GM21825 (cell line): ENCODE results near the gene SLX4IP.

Experiments
- ATAC-seq: cut with Tn5 transposase; IDR thresholded peaks from one replicate; pipeline ENCODE4 v1.9.1; 2021; ENCODE audit warnings: mild to moderate bottlenecking, moderate library complexity; ENCODE audit not compliant: unreplicated experiment

Gene SLX4IP

DNA sequence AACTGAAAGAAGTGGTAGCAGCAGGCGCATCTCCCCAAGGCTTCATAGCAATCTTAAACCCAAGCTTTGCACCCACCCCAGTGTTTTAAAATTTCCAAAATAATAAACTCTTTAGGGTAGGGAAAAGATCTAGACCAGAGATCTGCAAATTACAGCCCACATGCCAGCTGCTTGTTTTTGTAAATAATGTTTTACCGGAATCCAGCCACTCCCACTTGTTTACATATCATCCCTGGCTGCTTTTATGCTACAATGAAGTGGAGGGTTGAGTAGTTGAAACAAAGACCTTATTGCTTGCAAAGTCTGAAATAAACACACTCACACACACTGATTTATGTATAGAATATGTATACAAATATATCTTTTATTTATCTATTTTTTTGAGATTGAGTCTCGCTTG is 30.0 kb downstream of the SLX4IP start:
- ATAC-seq, result no peak

DNA sequence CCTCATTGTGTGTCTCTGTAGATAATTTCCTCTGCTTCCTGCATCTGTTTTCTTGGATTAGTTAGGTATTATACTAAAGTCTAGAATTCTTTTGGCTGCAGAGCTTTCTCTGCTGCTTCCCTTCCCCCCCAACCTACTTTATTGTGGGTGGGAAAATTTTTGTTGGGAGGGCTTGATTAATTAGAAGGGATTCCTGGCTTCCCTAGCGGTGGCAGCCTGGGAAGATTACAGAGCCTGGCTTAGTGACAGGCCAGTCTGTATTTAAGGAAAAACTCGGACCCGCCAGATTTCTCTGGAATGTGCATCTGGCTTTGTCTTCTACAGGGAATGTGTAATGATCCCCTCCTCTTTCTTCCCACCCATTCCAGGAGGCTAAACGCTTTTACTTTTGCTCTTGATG is 31.2 kb downstream of the SLX4IP start:
- ATAC-seq, result no peak

GRCh38 chr20:10466855-10467254 is 31.8 kb downstream of the SLX4IP start:
- ATAC-seq, result no peak

- ATAC-seq, result no peak
Observed at GRCh38 chr20:10467681-10468339, 32.7 kb downstream of the SLX4IP start.

- ATAC-seq, result no peak
Observed at GRCh38 chr20:10468340-10468845, 33.3 kb downstream of the SLX4IP start.

DNA sequence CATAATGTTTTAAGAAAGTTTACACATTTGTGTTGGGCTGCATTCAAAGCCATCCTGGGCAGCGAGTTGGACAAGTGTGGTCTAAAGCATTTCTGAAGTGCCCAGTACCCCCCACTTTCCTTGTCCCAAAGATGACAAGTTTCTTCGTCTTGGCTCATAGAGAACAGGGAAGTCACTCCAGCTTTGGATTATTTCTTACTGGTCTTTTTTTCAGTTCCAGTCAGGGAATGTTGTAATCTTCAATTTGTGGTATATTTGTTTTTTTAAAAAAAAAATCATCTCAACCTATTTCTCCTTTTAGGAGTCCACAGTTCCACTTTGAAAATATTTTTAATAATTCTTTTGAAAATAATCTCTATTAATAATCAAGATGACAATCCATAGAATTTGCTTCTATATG is 34.0 kb downstream of the SLX4IP start:
- ATAC-seq, result no peak

DNA sequence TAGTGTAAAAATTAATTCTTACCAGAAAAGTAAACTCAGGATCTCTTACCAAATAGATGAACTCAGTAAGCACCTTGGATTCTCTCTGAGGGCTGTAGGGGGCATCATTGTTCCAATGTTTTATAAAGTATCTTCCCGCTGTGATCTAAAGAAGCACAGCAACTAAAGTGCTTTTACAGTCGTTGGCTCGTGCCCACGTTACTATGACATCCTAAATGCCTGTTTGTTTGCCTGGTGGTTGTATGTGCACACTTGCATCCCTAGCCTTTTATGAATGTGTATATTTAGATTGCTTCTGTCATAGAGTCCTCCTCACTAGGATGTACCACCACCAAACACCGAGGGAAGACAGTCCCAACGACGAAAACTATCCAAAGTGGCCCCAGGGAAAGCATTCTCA is 34.5 kb downstream of the SLX4IP start:
- no peak for ATAC-seq

GRCh38 chr20:10470276-10470675 is 35.2 kb downstream of the SLX4IP start:
- ATAC-seq, result no peak

DNA sequence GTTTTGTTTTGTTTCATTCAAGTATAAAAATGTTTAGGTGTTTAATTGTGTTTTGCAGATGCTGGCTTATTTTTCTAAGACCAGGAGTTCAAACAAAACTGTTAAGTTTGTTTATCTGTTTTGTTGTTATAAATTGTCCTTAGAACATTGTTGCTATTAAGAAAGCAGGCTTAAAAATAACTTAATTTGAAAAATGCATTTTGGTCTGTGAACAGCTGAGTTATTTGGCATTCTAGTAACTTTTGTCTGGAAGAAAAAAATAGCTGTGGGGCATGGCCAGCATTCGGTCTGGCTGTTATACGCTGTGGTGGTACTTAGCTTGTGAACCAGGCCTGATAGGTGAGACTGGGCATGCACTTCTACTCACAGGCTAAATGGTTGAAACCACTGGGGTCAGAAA is 37.8 kb downstream of the SLX4IP start:
- no peak for ATAC-seq

DNA sequence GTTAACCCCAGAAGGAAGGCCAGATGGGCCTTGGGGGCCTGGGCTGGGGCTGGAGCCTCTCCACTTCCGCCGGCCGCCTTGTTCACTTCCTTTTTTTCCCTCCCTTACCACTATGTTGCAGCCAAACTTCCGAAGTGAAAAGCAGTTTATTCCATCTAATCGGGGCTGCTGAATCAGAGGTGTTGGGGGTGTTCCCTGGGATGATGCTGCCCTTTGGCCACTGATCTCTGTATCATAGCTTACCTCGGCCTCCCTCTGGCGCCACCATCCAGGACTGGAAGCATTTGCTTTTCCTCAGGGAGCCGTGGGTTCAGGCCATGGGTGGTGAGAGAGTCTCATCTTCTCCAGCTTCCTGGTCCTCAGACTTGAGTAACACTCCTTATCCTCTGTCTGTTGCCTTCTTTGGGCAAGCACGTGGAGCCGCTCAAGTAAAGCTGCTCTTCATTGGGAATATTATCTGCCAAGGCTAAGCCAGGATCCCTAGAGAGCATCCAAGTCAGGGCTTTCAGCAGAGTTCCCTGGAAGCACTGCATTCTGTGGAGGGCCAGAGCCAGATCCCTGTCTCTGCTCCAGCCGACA is 39.6 kb downstream of the SLX4IP start:
- ATAC-seq, result no peak

GRCh38 chr20:10475225-10475624 is 40.1 kb downstream of the SLX4IP start:
- ATAC-seq, result no peak

DNA sequence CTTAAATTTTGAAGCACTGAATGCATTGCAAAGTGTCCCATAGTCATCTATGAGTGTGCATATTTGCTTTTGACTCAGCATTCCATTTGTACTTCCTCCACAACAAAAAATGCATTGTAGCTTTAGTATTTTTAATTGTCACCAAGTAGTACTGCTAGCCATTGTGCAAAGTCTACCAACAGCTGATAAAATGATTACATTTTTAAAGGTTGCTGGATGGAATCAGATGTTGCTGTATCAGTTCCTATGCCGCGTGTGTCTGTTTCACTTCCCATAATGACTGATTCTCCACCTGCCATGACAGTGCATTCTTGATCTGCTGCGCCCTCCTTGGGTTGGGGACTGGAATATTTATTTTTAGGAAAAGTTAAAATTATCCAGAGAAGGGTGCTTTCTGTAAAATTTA is 41.2 kb downstream of the SLX4IP start:
- peak; percentile 84 for ATAC-seq

GRCh38 chr20:10478205-10478604 is 43.1 kb downstream of the SLX4IP start:
- ATAC-seq, result peak; percentile 40

DNA sequence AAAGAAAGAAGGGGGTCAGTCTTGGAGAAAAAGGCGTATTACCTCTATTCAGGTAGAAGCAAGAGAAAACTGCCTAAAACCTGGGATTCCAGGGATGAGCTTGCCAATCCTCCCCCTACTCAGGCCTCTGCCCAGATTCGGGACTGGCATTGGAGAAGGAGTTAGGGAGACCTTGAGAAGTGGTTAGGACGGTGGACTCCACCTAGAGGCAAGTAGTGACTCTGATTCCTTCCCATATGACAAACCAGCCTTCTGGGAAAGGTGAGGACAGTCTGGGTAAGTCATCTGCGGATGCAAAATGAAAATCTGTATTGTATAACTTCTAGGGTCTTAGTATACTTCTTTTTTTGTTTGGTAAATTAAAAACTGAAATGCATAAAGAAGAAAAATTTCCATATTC is 43.8 kb downstream of the SLX4IP start:
- ATAC-seq, result no peak

GRCh38 chr20:10481676-10482075 is 46.6 kb downstream of the SLX4IP start:
- no peak for ATAC-seq

GRCh38 chr20:10483691-10484090 is 48.6 kb downstream of the SLX4IP start:
- no peak for ATAC-seq

GRCh38 chr20:10487142-10488136 is 52.3 kb downstream of the SLX4IP start:
- ATAC-seq, result no peak

- ATAC-seq, result no peak
Observed at GRCh38 chr20:10488534-10488933, 53.4 kb downstream of the SLX4IP start.

GRCh38 chr20:10489853-10490252 is 54.7 kb downstream of the SLX4IP start:
- no peak for ATAC-seq

DNA sequence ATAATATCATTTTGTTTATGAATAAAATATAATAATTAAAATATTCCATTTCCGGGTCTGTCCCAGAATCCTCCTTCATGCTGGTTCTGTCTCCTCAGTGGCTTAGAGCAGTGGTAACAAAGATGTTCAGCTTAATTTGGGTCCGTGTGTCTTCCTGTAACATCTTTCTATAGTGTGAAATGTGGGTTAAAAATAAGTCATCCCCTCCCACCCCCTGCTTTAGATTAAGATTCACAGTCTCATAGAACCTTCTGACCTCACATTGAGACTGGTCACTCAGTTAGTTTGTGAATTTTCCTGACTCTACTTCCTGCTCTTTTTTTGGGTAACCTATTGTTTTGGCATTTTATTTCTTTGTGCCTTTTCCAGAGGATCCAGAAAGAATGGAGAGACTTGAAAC is 55.2 kb downstream of the SLX4IP start:
- no peak for ATAC-seq

GRCh38 chr20:10490706-10491105 is 55.6 kb downstream of the SLX4IP start:
- ATAC-seq, result no peak

- ATAC-seq, result no peak
Observed at GRCh38 chr20:10492065-10492464, 57.0 kb downstream of the SLX4IP start.
